Activated gamma-delta T cell (primary cell): ENCODE measurements around the gene ANKRD29.
"Not testable (repeated sequence)": the region's sequence is repeated elsewhere in the genome, so short reads cannot be mapped to it uniquely, and the experiment has no call there.

Source experiments
- DNase-seq: peaks from one replicate; lab custom pipeline; 2025; lab: John Stamatoyannopoulos, UW

ANKRD29 gene

GRCh38 chr18:23645568-23646175, 17.0 kb downstream of the ANKRD29 start:
- DNase-seq = no peak

- DNase-seq = no peak
Observed at GRCh38 chr18:23643815-23644490, 18.8 kb downstream of the ANKRD29 start.

- DNase-seq = no peak
Observed at GRCh38 chr18:23641937-23642666, 20.6 kb downstream of the ANKRD29 start.

- DNase-seq = no peak
Observed at GRCh38 chr18:23641143-23641720, 21.5 kb downstream of the ANKRD29 start.

- DNase-seq = no peak
Observed at GRCh38 chr18:23640052-23640451, 22.7 kb downstream of the ANKRD29 start.

GRCh38 chr18:23636433-23636832, 26.3 kb downstream of the ANKRD29 start:
- not testable (repeated sequence) for DNase-seq

GRCh38 chr18:23636071-23636399, 26.7 kb downstream of the ANKRD29 start:
- DNase-seq = no peak

DNA sequence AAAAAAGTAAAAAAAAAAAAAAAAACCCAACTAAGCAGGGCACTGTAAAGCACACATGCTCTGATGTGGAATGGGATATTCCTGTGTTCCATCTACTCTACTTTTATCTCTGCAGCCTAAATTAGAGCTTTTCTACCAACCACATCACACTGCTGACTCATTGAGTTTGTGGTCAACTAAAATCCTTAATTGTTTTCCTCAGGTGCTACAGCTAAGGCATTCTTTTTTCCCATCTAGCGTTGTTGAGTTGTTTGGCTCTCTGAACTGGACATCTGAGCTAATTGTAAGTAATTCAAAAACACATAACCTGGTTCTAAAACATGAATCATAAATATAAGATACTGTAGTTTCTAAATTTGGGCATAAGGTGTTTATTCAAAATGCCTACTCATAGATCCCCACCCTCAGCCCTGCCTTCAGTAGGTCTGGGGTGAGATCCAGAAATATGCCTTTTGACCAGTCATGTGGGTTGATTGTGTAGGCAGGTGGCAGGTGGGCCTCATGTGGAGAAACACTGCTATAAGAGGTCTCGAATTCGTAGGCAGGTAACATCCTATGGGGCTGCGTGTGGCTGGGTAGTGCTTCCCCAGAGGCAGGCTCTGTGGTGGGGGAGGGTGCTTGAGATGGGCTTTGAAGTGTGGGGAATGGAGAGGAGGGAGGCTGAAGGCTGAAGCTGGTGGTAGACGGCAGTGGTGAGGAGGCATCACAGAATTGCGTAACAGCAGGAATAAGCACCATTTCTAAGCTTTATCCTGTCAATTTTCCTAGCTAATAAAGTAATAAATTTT, 27.2 kb downstream of the ANKRD29 start:
- DNase-seq = no peak

DNA sequence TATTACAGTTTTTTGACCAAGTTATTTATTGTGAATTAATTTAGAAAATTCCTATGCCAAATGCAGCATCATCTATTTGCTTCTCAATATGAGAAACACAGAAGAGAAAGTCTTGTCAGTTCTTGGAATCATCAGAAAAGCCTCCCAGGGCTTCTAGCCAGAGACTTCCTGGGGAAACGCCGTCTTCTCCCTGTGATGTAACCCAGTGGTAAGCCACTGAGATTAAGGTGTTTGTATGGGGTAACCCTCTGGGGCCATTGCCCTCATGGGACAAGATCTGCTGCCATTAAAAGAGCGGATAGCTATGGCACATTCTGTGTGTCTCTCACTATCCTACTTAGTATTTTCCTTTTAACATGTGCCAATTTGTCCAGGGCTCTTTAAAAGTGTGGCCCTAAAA, 28.0 kb downstream of the ANKRD29 start:
- DNase-seq = no peak

DNA sequence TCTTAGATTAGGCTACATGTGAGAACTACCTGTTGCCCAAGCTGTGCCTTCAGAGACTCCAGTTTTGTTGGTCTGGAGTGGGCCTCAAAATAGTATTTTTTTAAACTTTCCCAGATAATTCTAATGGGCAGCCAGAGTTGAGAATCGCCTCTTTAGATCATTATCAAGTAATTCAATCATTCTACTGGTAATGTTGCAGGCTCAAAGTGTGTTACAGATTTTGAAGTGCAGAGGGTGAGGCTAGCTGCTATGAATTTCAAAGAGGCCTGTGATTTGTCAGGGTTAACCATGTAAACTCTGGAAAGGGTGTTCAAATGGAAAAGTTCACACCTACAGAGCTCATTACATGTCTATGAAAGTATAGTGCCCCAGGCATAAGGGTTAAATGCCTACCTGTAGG, 30.1 kb downstream of the ANKRD29 start:
- no peak for DNase-seq

DNA sequence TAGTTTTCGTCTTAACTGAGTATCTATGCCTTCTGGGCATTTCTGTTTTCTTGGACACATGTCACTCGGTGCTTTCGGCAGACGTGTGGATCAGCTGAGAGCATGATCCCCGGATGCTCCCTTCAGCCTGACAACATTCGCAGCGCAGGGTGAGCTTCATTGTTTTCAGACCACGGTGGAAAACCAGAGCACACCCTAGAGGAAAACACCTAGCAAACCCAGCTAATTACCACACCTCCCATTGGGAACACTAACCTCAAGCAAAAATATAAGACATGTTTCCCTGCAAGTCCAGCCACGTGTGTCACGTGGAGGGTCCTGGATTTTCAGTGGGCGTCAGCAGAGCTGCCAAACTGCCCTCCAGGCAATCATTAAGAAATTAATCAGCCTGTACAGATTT, 31.0 kb downstream of the ANKRD29 start:
- DNase-seq = no peak

GRCh38 chr18:23631312-23631711, 31.4 kb downstream of the ANKRD29 start:
- DNase-seq = no peak

- no peak for DNase-seq
Observed at GRCh38 chr18:23629444-23629946, 33.2 kb downstream of the ANKRD29 start.

GRCh38 chr18:23627970-23628369, 34.7 kb downstream of the ANKRD29 start:
- no peak for DNase-seq

DNA sequence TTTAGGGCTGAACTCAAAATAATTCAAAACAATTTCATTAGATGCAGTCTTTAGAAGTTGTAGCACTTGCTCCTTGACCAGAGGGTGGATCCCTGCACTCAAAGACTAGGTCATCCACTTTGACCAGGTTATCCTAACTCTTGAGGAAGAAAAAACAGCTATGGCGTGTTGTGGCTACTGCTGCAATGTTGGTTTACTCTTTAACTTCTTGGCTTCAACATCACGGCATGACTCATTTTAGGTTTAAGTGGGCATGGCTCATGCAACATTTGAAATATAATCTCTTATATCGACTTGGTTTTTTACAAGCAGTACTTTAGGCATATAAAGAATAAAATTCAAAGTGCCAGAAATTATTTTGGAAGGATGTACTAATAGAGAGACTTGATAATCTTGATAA, 35.4 kb downstream of the ANKRD29 start:
- DNase-seq = no peak

DNA sequence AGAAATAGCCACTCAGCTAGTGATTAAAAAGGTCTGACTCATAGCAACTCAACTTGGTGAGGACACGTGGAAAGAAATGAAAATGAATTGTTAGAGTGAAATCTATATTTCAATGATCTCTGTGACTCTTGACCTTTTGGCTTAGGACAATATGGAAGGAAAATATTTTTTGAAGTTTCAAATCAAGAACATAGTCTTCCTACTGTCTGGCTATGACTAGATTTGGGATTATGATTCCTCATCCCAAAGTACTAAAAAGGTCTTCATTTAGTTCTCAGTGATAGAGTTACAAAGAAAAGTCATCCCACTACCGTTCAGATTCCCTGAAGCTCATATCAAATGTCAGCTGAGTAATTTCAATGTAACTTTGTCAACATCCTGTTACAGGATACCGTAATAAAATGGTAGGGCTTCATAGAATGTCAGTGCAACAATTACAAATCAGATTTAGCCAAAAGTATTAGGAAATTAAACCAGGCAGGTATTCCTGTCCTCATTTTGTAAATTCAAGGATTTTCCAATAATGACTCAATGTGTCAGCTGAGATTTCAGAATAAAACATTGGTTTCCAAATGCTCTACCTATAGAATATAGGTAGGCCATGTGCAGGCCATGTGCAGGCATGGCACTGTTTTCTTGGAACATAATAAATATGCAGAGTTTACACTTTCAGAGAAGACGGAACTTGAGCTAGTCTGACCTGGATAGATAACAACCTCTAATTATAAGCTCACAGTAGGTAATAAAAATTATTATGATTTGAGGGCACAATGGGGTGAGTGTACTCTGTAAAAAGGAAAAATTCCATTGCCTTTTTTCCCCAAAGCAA, 36.0 kb downstream of the ANKRD29 start:
- DNase-seq = no peak

DNA sequence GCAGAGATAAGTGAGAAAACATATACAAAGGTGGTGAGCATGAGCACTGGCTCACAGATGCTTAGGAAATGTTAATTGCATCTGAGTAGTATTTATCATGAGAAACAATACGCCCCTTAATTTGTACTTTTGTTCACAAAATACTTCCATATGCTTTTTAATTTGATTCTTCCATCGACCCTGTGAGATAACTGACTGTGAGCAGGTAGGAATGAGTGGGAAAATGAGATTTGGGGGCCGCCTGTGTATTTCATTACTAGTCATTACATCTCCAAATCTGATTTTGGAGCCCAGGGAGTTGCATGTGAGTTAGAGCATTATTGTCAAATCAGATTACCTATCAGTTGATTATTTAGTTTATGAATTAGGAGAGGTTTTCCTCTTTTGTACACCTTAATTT, 39.7 kb downstream of the ANKRD29 start:
- DNase-seq = no peak

DNA sequence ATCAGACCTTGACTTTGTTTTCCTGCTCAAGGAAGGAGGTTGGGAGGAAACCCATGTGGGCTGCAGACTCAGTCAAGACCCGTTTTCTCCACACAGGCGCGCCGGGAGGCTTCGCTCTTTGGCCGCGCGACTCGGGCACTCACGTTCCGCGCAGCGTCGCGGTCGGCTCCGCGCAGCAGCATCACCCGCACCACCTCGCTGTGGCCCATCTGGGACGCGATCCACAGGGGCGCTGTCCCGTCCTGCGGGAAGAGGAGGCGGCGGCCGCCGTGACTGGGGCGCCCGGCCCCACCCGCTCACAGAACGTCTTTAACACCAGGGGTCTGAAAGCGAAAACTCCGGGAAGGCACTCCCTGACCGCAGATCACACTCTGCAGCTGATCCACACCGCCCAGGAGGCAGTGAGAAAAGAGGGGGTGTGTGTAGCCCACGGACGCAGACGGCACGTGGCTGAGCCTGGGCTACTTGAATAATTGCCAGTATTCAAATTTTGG, 43.3 kb downstream of the ANKRD29 start:
- peak; percentile 14 for DNase-seq

DNA sequence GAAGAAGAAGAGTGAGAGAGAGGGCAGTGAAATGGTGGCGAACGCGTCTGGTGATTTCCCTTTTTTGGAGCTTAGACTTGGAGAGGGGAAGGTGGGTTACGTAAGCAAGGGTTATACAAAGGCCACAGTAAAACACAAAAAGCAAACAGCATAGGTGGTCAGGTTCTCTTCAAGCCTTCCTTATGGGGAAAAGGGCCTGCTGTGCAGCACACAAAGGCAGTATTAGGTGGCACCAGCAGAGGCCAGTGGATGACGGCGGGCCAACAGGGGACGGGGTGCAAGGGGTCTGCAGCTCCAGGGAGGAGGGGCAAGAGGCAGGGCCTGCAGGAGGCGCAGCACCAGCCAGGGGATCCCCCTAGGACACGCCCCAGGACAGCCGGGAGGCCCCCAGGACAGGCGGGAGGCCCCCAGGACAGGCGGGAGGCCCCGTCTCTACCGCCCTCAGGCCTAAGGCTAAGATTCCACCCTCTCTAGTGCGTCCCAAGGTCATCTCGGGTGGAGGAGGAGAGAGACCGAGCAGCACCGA, 43.8 kb downstream of the ANKRD29 start:
- DNase-seq = peak; percentile 8

DNA sequence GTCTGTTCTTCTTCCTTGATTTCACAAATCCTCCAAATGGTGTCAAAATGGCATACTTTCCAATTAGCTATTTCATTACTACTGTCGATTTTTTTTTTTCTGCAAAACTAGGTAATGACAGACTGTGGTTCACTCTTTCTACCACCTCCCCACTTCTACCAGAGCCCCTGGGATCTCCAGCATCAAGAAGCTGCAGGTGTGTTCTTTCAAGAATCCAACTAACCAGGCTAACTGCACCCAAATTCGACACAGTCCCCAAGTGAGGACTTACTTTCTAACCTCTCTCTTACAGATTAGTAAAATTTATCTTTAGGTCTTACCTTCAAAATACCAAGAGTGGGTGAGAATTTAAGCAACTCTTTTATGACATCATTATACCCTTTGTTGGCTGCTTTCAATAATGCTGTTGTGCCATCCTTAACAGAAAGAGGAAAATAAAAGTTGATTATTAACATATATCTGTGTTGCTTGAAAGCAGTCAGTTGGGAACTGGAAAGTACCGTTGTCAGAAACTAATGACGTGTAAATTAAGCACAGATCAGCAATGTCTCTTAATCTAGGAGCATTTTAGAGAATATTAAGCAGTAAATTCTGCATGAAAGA, 45.2 kb downstream of the ANKRD29 start:
- no peak for DNase-seq
